SKM-1 (cell line): ENCODE measurements around the gene SDF2L1.
"Not testable (repeated sequence)": the region's sequence is repeated elsewhere in the genome, so short reads cannot be mapped to it uniquely, and the experiment has no call there.

ENCODE experiments used
- DNase-seq: peaks from one replicate; lab custom pipeline; 2025; ENCODE audit not compliant: unreplicated experiment; lab: John Stamatoyannopoulos, UW

Gene SDF2L1

GRCh38 chr22:21659864-21660525 is 17.9 kb downstream of the SDF2L1 start:
- DNase-seq, result no peak

GRCh38 chr22:21660904-21661303 is 18.8 kb downstream of the SDF2L1 start:
- no peak for DNase-seq

- no peak for DNase-seq
Measured at GRCh38 chr22:21661991-21662390, 19.9 kb downstream of the SDF2L1 start.

GRCh38 chr22:21663738-21664137 is 21.6 kb downstream of the SDF2L1 start:
- no peak for DNase-seq

GRCh38 chr22:21665047-21665851 is 23.1 kb downstream of the SDF2L1 start:
- no peak for DNase-seq

GRCh38 chr22:21666786-21667185 is 24.7 kb downstream of the SDF2L1 start:
- no peak for DNase-seq

GRCh38 chr22:21669026-21669425 is 26.9 kb downstream of the SDF2L1 start:
- DNase-seq, result no peak

- DNase-seq, result no peak
Measured at GRCh38 chr22:21672107-21672629, 30.1 kb downstream of the SDF2L1 start.

GRCh38 chr22:21673534-21674321 is 31.6 kb downstream of the SDF2L1 start:
- DNase-seq, result no peak

GRCh38 chr22:21674638-21675245 is 32.6 kb downstream of the SDF2L1 start:
- no peak for DNase-seq

GRCh38 chr22:21677606-21678443 is 35.7 kb downstream of the SDF2L1 start:
- DNase-seq, result no peak

GRCh38 chr22:21678842-21679241 is 36.7 kb downstream of the SDF2L1 start:
- not testable (repeated sequence) for DNase-seq

GRCh38 chr22:21679383-21679782 is 37.3 kb downstream of the SDF2L1 start:
- no peak for DNase-seq

- no peak for DNase-seq
Measured at GRCh38 chr22:21680830-21681565, 38.9 kb downstream of the SDF2L1 start.

GRCh38 chr22:21681566-21682370 is 39.7 kb downstream of the SDF2L1 start:
- no peak for DNase-seq

GRCh38 chr22:21682385-21683175 is 40.5 kb downstream of the SDF2L1 start:
- DNase-seq, result no peak

GRCh38 chr22:21683401-21683811 is 41.3 kb downstream of the SDF2L1 start:
- no peak for DNase-seq
